Glomerular visceral epithelial cell (primary cell): Measurements from ENCODE around the gene RAD51B.

Experiments used
- DNase-seq: peaks from one replicate; pipeline ENCODE4 v3.0.0-alpha.2; 2016; ENCODE audit errors: extremely low spot score

Gene RAD51B

DNA sequence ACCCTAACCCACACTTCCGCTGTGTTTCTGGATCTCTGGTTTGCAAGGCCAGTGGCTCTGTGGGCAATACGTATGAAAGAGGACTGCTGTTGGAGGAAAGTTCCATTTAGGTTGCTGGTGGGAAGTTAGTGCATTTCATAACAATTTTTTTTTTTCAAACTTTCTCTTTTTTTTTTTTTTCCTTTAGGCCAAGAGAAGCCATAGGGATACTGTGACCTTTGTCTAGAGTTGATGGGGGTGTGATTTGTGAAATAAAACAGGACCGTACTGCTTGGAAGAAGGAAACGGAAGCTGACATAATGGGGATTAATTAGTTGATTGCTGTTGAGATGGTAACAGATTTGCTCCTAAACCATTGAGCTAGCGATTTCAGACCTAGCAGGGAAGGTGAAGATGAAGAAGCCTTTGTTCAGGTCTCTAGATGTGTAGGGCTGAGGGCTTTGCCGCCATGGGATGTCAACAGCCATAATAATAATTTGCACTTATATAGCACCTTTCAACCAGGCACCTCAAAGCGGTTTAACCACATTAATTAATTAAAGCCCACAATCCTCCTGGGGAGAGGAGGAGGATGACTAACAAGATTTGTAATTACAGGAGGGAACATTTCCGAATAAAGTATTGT is 658.0 kb downstream of the RAD51B start:
- no peak for DNase-seq

DNA sequence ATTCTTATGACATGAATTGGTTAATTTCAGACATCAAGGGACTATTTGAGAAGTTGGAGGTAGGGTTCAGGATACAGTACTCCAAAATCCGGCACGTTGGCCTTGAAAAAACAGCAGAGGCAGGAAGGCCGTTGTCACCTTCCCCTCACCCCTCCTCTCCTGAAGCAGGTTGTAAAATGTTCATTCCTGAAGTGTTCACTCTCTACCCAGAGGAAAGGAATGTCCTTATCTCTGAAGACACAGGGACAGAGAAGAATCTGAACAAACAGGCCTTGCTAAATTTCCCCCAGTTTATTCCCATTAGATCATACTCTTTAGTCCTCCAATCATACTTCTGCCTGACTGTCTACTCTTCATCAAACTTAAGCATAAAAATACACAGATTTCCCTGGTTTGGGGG is 659.7 kb downstream of the RAD51B start:
- DNase-seq, result no peak

DNA sequence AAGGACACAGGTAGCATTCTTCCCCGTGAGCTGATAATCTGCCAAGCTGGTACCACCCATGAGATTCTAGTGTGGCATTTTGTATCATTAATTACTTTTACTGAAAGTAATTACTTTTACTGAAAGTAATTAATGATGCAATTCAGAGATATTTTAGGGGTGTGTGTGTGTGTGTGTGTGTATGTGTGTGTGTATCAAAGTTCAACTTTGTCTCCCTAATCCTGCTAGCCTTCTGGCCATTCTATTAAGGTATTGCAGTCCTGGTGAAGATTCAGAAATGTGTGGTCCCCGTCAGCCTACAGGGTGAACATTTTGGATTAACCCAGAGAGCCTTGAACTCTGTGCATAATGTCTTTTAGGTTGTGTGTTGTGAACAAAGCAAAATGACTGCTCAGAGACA is 662.4 kb downstream of the RAD51B start:
- DNase-seq, result no peak

DNA sequence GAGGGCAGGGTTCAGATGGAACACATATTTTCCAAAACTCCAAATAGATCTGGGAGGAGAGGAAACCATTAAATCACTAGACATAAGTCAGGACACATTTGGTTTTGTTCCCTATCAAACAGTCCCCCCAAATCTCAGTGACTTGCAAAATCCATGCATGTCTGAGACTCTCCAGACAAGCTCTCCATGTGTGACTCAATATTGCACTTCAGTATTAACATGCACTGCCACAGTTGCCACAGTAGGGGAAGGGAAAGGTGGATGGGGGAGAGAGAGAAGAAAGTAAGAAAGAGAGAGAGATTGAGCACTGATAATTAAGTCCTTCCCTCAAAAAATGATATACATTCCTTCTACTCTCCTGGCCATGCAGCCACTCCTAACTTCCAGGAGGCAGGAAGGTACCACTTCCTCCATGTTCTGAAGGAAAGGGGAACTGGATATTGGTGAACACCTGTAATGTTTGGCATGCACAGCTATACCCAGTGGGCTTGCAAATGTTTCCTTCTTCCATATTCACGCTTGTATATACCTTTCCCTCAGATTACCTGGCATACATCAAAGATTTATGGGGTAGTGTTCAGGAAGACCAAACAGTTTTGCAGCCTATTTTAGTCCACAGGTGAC is 663.3 kb downstream of the RAD51B start:
- DNase-seq, result no peak

DNA sequence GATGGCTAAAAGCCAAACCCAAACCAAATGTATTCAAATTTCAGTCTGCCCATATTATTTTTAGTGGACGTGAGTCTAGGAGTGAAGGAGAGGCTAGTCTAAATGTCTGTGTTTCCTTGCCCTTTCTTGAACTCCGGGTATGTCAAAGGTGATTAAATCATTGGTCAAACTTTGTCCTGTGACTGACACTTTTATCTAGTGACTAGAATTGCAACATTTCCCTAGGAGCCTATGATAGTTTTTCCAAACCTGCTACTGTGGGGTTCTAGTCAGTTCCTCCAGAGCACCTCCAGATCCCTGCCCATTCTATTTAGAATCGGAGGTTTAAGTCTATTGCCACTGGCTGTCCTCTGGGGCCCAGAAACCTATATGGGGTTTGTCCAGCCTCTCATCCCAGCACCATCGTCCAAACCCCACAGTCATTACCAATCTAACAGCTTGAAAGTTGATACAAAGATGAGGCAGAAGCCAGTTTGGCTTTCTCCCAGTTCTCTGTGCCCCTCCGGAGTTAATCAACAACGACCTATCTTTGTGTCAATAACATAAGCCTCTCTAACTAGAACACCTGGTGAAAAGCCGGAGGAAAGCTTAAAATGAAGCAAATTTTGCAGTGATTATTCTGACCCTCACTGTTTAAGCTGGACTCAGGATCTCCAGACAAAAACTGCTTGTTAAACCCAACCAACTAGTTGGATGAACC is 666.6 kb downstream of the RAD51B start:
- no peak for DNase-seq

DNA sequence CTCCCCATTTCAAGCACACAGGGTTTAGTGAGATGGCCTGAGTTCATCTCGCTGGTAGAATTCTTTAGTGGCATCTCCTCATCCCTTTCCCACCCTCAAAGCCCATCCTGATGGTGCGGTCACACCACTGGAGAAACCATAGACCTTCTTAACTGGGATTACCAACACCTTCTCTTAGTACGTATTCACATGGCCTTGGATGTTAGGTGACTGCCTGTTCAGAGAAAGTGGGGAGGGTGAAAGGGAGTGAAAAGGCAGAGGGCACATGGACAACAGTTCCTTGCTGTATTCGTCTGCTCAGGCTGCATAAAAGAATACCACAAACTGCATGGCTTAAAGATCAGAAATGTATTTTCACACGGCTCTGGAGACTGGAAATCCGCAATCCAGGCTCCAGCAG is 667.2 kb downstream of the RAD51B start:
- DNase-seq, result no peak

DNA sequence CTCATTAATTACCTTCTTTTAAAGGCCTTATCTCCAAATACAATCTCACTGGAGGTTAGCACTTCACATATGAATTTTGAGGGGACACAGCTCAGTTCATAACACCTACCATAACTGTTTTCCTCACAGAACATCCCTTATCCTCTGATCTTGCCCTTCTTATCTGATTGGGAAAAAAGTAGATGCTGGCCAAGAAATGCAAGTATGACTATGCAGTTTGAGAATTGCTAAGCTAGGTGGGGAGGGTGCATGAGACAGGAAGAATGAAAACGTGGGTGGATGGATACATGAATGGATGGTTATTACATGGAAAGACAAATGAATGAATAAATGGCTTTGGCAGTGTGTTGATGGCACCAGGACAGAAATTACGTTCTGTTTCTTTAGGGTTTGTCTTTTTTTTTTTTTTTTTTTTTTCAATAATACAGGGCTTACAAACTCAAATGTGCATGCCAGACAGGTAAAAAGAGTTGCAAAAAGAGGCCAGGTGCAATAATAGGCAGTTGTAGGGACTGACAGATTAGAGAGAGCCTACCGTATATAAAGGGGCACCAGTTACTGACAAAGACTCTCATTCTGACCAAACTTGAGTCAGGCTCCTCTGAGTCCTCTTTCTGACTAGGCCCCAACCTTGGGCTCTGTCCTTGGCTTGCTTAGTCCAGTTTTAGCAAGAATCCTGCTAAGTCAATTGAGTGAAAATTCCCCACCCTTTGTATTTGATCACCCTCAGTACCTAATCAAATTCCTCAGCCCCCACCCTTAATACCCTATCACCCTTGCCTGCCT is 668.4 kb downstream of the RAD51B start:
- DNase-seq, result no peak

DNA sequence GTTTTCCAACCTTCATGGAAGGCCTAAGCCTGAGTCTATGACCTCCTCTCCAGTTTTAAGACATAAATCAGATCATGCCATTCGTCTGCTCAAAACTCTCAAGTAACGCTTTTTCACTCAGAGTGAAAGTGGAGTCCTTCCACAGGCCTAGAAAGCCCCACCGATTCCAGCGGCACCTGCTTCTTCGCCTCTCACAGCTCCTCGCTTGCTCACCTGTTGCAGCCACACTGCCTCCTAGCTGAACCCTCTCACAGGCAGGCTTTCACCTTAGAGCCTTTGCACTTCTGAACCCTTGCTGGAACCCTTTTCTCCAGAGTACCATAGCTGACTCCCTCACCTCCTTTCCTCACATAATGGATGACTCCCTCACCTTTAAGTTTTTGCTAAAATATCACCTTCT is 672.2 kb downstream of the RAD51B start:
- no peak for DNase-seq

DNA sequence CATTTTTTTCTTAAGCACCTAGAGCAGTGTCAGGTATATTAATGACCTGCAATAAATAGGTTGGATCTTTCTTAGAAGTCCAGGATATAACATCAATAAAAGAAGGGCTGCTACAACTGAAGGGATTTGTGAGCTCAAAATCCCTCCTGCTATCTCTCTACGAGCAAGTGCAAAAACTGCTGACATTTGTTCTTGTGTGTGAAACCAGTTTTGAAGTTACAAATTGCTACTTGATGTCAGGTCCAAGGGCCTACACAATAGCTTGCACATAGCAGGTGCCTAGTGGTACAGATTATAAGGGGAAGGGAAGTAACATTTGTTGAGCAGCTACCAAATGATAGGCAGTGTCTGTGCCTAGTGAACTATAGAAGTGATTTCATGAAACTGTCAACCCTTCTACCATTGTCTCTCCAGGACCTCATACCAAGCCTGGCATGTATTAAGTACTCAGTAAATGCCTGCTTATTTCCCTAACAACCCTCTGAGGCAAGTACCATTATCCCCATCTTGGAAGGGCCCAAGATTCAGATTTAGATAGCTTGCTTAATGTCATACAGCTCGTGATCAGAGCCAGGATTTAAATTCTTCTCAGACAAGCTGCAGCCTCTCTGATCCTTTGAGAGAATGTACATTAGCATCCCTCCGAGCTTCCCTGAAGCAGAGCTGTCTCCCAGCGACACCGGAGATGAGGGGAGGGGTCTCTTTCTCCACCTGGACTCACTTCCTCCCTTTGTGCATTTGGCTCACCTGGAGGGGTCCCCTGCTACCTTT is 673.0 kb downstream of the RAD51B start:
- DNase-seq, result no peak

DNA sequence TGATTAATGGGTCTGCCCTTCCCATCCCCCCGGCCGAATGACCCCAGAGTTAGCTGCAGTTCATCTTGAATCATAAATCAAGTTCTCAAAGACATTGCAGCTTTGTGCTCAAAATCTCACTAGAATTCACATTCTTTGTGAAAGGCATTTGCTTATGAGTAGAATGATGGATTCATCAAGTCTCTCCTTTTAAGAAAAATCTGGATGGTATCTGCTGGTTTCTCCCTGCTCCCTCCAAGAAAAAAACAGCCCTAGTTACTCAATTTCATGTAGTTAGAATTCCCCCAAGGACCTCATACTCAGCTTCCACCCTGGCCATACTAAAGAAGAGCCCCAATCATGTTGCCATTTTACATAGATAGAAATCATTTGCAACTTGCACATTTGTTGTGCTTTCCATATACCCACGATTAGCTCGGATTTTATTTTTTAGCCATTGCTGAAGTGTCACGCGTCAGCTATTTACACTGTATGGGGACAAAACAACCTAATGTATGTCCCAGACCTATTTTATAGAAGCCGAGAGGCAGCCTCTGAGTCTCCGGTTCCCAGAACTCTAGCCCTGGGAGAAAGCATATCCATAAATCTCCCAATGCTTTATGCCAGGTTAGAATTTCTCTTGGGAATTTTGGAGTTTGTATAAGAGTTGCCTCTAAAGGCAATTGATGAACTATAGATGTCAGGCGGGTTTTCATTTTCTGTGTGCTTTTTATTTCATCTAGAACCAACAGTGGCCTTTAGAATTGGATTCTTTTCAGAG is 673.8 kb downstream of the RAD51B start:
- no peak for DNase-seq

DNA sequence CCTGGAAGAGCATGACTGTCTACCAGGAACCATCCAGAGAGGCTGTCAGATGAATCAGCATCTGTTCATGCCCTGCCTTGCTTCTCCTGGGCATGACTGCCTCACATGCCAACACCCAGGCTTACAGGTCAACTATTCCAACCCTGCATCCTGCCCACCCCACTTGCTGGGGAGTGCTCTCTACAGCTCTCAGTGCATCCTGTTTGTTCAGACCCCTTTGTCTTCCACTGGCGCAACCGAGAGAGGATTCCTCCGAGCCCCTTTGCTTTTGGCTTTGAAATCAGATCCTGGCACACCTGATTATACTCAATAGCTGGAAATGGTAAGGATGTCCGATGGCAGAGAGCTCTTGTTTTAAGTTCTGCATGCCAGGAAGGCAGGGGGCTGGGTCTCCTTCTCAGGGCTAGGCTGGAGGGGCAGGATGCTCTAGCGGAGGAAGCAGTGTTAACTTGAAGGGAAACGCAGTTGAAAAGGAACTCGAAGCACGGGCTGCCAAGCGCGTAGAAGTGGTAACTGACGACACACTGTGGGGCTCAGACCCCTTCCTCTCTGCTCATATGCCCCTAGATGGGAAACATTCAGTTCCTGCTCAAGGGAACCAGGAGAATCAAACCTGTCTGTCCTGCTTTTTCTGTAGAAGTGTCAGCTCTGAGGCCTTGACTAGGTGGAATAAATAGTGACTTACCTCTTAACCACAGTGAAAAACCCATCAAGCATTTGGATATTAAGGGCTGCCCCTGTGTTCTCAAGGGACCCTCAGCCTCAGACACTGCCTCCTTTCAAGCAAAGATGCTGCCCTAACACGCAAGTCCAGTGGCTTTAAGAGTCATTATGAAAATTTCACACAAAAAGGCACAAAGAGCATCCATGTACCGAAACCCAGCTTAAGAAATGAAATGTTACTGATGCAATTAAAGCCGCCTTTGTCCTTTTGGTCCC is 675.8 kb downstream of the RAD51B start:
- no peak for DNase-seq

DNA sequence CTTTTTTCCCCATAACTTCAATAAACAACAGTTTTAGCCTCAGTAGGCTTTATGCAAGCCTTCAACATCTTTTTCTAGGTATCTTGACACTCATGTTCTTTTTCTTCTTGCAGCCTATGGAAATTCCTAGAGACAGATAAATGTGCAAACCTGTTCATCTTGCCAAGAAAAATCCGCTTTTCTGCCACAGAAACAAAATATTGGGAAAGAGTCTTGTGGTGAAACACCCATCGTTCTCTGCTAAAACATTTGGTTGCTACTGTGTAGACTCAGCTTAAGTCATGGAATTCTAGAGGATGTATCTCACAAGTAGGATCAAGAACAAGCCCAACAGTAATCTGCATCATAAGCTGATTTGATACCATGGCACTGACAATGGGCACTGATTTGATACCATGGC is 677.4 kb downstream of the RAD51B start:
- no peak for DNase-seq

DNA sequence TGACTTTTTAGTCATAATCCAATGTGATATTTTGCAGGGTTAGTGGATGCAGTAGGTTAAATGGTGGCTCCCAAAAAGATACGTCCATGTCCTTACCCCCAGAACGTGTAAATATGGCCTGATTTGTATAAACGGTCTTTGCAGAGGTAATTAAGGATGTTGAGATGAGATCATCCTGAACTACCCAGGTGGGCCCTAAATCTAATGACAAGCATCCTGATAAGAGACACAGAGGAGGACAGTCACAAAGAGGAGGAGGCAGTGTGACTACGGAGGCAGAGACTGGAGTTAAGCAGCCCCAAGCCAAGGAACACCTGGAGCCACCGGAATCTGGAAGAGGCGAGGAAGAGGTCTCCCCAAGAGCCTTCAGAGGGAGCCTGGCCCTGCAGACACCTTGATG is 679.9 kb downstream of the RAD51B start:
- DNase-seq, result no peak

DNA sequence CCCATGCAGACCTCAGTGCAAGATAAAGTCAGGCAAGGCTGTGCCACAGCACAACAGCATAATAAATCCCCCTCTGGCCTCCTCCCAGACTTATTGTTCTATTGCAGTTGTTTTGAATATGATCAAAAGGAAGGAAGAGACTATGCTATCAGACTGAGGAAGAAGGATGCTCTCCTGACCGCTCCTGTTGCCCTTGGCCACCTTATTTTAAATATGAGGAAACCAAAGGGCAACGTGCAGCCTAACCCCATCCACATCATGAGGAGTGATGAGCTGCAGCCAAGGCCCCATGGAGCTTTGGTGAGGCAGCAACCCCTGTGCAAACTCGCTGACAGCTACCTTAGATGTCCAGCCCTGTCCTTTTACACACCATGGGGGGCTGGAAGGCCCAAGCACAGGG is 681.6 kb downstream of the RAD51B start:
- no peak for DNase-seq

DNA sequence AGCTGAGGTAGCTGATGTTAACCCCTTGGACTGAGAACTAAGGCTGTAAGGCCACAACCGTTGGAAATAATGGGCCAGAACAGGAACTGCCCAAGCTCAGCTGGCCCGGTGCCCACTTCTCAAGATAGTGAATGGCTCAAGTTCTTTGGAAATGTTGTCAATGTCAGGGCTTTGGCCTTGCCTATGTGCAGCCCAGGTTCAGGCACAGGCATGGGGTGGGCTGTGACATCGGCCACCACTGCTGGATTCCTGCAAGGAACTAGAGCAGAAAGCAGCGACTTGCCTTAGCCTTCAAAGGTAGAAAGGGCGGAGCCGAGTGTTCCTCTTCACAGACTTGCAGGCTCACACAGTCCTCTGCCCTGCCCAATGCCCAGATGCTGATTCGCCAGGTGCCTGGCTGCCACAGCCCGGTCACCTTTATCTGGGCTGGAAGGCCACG is 682.1 kb downstream of the RAD51B start:
- DNase-seq, result no peak

DNA sequence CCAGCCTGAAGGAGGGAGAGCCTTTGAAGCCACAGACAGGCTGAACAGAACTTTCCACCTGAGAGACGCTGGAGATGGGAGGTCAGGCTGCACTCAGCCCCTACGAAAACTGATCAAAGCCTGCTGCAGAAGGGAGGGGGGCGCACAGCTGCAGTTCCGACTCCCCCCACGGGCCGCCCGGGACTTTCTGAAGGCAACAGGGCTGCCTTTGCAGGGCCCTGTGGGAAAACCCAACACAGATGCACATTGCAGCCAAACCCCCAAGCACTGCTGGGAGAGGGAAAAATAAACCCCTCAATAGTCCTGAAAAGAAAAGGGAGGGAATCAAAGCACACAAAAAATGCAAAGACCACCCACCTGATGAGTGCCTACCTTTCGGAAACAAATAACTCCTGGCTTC is 682.7 kb downstream of the RAD51B start:
- no peak for DNase-seq

DNA sequence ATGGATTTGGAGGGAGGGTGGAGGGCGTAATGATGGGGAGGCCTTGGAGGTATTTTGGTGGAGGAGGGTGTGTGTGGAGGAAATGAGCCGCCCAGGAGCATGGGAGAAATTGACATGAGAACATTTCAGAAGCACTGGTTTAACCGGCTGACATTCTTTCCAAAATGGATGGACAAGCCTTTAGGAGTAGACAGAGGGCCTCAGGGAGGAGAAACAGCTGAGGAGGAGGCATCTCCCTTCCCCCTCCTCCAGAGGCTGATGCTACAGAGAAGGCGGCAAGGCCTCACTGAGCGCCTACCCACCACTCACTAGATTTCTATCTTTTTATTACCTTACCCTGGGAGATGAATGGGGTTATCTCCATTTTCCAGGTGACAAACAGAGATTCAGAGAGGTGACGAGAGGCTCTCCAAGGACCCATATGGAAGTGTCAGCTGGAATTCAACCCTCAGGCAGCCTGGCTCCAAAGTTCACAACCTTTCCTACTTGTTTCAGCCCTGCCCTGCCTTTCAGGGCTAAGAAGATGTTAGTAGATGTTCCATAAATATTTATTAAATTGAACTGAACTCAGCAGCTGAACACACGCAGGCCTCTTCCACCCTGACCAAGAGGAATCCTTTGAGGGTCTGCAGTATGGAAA is 683.7 kb downstream of the RAD51B start:
- DNase-seq, result no peak

DNA sequence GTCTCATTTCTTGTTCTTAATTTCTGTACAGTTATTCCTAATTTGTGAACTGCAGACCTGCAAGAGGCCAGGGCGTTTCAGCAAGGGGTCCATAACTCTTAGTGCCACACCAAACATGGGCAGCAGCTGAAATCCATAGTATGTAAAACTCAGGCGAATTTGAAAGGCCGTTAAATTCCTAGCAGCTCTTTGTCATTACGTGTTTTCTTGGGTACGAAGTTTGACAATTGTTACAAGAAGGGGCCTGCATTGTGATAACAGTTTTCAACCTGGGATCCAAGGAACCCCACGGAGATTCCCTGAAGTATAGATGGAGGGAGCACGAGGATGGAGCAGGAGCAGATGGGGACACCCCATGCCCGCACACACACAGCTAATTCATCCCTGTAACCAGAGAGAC is 685.3 kb downstream of the RAD51B start:
- DNase-seq, result no peak

DNA sequence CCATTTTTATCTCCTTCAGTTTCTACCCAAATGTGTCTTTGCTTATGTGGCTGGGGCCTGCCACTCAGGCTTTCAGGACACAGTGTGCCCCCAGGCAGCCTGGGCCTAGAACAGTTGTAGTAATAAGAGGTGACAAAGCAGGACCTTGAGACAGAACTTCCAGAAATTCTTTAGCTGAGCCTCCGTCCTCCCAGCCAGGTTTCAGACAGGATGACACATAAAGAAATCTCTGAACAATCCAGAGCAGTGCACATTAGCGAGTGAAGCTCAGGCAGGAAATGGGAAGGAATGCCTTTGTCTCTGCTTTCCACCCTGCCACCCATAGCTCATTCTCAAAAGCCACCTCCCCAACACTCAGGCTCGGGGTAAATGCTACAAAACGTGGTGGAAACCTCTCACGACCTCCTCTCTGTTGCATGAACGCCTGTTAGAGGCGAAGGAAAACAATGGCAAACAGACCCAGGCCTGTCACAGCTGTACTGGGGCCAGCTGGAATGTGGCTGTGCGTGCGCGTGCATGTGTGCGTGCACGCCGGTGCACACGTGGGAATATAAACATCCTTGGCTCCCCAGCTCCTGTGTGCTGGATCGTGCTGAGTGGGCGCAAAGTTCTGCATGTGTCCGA is 686.6 kb downstream of the RAD51B start:
- peak; percentile 57 for DNase-seq
